HepG2 (cell line): Measurements from ENCODE around the gene ZBTB8OS. TPM values are rescaled to one million over a fixed set of nuclear protein-coding genes. Genes with fewer than 3 reads are reported as not detected.

Experiments
- CHCHD3 ChIP-seq: sonication (generic); formaldehyde crosslinking; IDR thresholded peaks from 2 replicates; pipeline ENCODE4 v1.8.0; 2022; ENCODE audit warnings: mild to moderate bottlenecking, missing genetic modification reagents, moderate library complexity
- CREB1 ChIP-seq, 2 experiments: fragments of 450-650 bp in 1 of 2; IDR thresholded peaks; 2 replicates each; pipeline ENCODE4 v1.6.1; 2016 to 2017; ENCODE audit warnings: control low read depth in 1 of 2, mild to moderate bottlenecking in 1 of 2, missing compliant biosample characterization in 1 of 2, missing genetic modification characterization in 1 of 2
- HES4 ChIP-seq: sonication (generic); formaldehyde crosslinking; IDR thresholded peaks from 2 replicates; pipeline ENCODE4 v1.9.0; 2021; ENCODE audit warnings: mild to moderate bottlenecking, missing genetic modification reagents, borderline replicate concordance
- LCORL ChIP-seq, 2 experiments: fragments of 450-650 bp in 1 of 2; sonication (generic) in 1 of 2; formaldehyde crosslinking in 1 of 2; IDR thresholded peaks; 2 replicates each; pipeline versions ENCODE4 v1.5.0 to v1.6.1; 2017 to 2020; ENCODE audit warnings: antibody characterized with exemption in 1 of 2, missing genetic modification reagents in 1 of 2
- MEF2D ChIP-seq: sonication (generic); formaldehyde crosslinking; IDR thresholded peaks from 2 replicates; pipeline ENCODE4 v1.5.1; 2020; ENCODE audit warnings: mild to moderate bottlenecking, missing genetic modification reagents
- PHF20 ChIP-seq: sonication (generic); formaldehyde crosslinking; IDR thresholded peaks from 2 replicates; pipeline ENCODE4 v1.5.0; 2020; ENCODE audit warnings: mild to moderate bottlenecking, missing genetic modification reagents
- PITX1 ChIP-seq: sonication (generic); formaldehyde crosslinking; IDR thresholded peaks from 2 replicates; pipeline ENCODE4 v1.5.1; 2020; ENCODE audit warnings: mild to moderate bottlenecking, missing genetic modification reagents
- RBM22 ChIP-seq: fragments of 200-400 bp; formaldehyde crosslinking; optimal IDR thresholded peaks from 2 replicates; pipeline ENCODE3; 2017; ENCODE audit warnings: mild to moderate bottlenecking, low read length, moderate library complexity
- SYNCRIP ChIP-seq: fragments of 200-400 bp; formaldehyde crosslinking; IDR thresholded peaks from 2 replicates; pipeline ENCODE4 v1.6.1; 2018; ENCODE audit warnings: mild to moderate bottlenecking, low read depth, low read length; ENCODE audit not compliant: insufficient read depth
- ZNF180 ChIP-seq: sonication (generic); formaldehyde crosslinking; IDR thresholded peaks from 2 replicates; pipeline ENCODE4 v1.4.0; 2020; ENCODE audit warnings: low read depth, missing genetic modification reagents, borderline replicate concordance
- ZNF235 ChIP-seq: sonication (generic); formaldehyde crosslinking; IDR thresholded peaks from 2 replicates; pipeline ENCODE4 v1.8.1; 2023; ENCODE audit warnings: mild to moderate bottlenecking, missing genetic modification reagents, borderline replicate concordance
- ZNF367 ChIP-seq: sonication (generic); formaldehyde crosslinking; IDR thresholded peaks from 2 replicates; pipeline ENCODE4 v1.4.0; 2020; ENCODE audit warnings: missing genetic modification reagents, borderline replicate concordance
- ZNF432 ChIP-seq: sonication (generic); formaldehyde crosslinking; IDR thresholded peaks from 2 replicates; pipeline ENCODE4 v1.5.0; 2020; ENCODE audit warnings: missing genetic modification reagents, mild to moderate bottlenecking, borderline replicate concordance
- ZNF556 ChIP-seq: sonication (generic); formaldehyde crosslinking; IDR thresholded peaks from 2 replicates; pipeline ENCODE4 v1.4.0; 2020; ENCODE audit warnings: mild to moderate bottlenecking, missing genetic modification reagents, borderline replicate concordance
- ZNF816 ChIP-seq: sonication (generic); formaldehyde crosslinking; IDR thresholded peaks from 2 replicates; pipeline ENCODE4 v1.8.0; 2022; ENCODE audit warnings: missing genetic modification reagents, mild to moderate bottlenecking, borderline replicate concordance
- polyA plus RNA-seq, 8 experiments: library from polyadenylated mRNA; depleted of rRNA in 3 of 8; stranded (reverse) in 7 of 8; unstranded in 1 of 8; fragments of >200 nt; fragmentation: Illumina TruSeq in 4 of 8; extraction: Trizol in 4 of 8; gene quantifications; 2 replicates each; pipeline versions ENCODE4 v1.2.1 to v1.2.3, GENCODE V29; 2011 to 2016; ENCODE audit warnings: low read depth in 4 of 8, missing spikeins in 1 of 8, mixed read lengths in 1 of 8; ENCODE audit not compliant: insufficient read depth in 1 of 8
- total RNA-seq, 5 experiments: library from RNA; depleted of rRNA; stranded (reverse); fragments of >200 nt; fragmentation: Illumina TruSeq; extraction: Trizol; gene quantifications; 2 replicates each; pipeline ENCODE4 v1.2.3, GENCODE V29; 2016; ENCODE audit warnings: low read depth in 1 of 5
- TF ChIP-seq, protein P1 (sequence below): sonication (generic); formaldehyde crosslinking; IDR thresholded peaks from 2 replicates; pipeline ENCODE4 v1.4.0; 2020; ENCODE audit warnings: missing genetic modification reagents
- TF ChIP-seq, protein P2 (sequence below): sonication (generic); formaldehyde crosslinking; conservative IDR thresholded peaks from 2 replicates; pipeline ENCODE4 v1.5.0; 2020; ENCODE audit warnings: missing genetic modification reagents
- TF ChIP-seq, protein P3 (sequence below): IDR thresholded peaks from 2 replicates; pipeline ENCODE4 v1.6.1; 2016; ENCODE audit warnings: low read depth
- TF ChIP-seq, protein P4 (sequence below): IDR thresholded peaks from 2 replicates; pipeline ENCODE4 v1.6.1; 2018; ENCODE audit warnings: missing genetic modification reagents
- TF ChIP-seq, protein P5 (sequence below): sonication (generic); formaldehyde crosslinking; IDR thresholded peaks from 2 replicates; pipeline ENCODE4 v1.8.1; 2023; ENCODE audit warnings: mild to moderate bottlenecking, missing genetic modification reagents
- TF ChIP-seq, protein P6 (sequence below): sonication (generic); IDR thresholded peaks from 2 replicates; pipeline ENCODE4 v1.6.1; 2016; ENCODE audit warnings: low read depth, borderline replicate concordance

Gene ZBTB8OS
- total and polyA plus RNA-seq, 2 of the 13 experiments (the other 11 are each of a cell fraction or from before 2014, with no cell fraction given): 57.7 to 84.8 TPM

DNA sequence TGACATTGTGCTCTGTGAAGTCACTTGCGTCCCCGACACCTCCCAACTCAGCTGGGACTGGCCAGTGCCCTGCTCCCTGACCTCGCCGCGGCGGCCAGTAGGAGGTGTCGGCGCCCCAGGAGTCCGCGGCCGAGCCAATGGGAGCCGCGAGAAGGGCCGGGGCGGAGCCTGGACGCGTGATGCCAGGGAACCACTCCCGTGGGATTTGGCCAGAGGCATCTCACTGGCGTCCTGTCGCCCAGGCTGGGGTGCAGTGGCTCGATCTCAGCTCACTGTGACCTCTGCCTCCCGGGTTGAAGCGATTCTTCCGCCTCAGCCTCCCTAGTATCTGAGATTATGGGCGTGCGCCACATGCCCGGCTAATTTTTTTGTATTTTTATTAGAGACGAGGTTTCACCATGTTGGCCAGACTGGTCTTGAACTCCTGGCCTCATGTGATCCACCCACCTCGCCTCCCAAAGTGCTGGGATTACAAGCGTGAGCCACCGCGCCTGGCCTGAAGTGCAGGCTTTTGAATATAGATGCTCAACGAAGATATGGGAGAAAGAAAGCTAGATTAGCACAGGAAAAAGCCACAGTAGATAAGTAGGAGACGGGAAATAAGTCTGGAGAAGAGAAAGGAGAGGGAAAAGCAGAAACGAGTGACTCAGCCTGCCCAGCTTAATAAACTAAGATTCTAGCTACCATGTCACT is 38.0 kb downstream of the ZBTB8OS start (continued):
- TF ChIP-seq, protein P1, sequence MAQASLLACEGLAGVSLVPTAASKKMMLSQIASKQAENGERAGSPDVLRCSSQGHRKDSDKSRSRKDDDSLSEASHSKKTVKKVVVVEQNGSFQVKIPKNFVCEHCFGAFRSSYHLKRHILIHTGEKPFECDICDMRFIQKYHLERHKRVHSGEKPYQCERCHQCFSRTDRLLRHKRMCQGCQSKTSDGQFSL (CRISPR knock-in tag): no peak
- TF ChIP-seq PITX1 (CRISPR knock-in tag): 0 out of 2 replicates have a peak, but pooled peaks have one; percentile 15
- TF ChIP-seq HES4 (CRISPR knock-in tag): peak; percentile 62; the same call in 1 of the 2 replicates
- TF ChIP-seq, protein P2, sequence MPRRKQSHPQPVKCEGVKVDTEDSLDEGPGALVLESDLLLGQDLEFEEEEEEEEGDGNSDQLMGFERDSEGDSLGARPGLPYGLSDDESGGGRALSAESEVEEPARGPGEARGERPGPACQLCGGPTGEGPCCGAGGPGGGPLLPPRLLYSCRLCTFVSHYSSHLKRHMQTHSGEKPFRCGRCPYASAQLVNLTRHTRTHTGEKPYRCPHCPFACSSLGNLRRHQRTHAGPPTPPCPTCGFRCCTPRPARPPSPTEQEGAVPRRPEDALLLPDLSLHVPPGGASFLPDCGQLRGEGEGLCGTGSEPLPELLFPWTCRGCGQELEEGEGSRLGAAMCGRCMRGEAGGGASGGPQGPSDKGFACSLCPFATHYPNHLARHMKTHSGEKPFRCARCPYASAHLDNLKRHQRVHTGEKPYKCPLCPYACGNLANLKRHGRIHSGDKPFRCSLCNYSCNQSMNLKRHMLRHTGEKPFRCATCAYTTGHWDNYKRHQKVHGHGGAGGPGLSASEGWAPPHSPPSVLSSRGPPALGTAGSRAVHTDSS: no peak
- peak; percentile 60 for TF ChIP-seq PHF20 (CRISPR knock-in tag)
- no peak for TF ChIP-seq SYNCRIP
- TF ChIP-seq ZNF556 (CRISPR knock-in tag): 0 out of 2 replicates have a peak, but pooled peaks have one; percentile 55
- TF ChIP-seq ZNF180: no peak
- TF ChIP-seq LCORL (IDR thresholded peaks at IDR 0.05): no peak
- TF ChIP-seq LCORL (CRISPR knock-in tag; IDR thresholded peaks at IDR 0.05): no peak
- TF ChIP-seq, protein P3, sequence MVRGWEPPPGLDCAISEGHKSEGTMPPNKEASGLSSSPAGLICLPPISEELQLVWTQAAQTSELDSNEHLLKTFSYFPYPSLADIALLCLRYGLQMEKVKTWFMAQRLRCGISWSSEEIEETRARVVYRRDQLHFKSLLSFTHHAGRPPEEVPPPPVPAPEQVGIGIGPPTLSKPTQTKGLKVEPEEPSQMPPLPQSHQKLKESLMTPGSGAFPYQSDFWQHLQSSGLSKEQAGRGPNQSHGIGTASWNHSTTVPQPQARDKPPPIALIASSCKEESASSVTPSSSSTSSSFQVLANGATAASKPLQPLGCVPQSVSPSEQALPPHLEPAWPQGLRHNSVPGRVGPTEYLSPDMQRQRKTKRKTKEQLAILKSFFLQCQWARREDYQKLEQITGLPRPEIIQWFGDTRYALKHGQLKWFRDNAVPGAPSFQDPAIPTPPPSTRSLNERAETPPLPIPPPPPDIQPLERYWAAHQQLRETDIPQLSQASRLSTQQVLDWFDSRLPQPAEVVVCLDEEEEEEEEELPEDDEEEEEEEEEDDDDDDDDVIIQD (CRISPR knock-in tag): peak; percentile 16; the same call in 1 of the 2 replicates
- peak; percentile 54; the same call in 1 of the 2 replicates for TF ChIP-seq CREB1 (IDR thresholded peaks at IDR 0.05)
- peak; percentile 77 for TF ChIP-seq CREB1 (CRISPR knock-in tag; IDR thresholded peaks at IDR 0.05)
- peak; percentile 43 for TF ChIP-seq RBM22
- TF ChIP-seq CHCHD3 (CRISPR knock-in tag): no peak
- TF ChIP-seq, protein P4, sequence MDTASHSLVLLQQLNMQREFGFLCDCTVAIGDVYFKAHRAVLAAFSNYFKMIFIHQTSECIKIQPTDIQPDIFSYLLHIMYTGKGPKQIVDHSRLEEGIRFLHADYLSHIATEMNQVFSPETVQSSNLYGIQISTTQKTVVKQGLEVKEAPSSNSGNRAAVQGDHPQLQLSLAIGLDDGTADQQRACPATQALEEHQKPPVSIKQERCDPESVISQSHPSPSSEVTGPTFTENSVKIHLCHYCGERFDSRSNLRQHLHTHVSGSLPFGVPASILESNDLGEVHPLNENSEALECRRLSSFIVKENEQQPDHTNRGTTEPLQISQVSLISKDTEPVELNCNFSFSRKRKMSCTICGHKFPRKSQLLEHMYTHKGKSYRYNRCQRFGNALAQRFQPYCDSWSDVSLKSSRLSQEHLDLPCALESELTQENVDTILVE (CRISPR knock-in tag): 0 out of 2 replicates have a peak, but pooled peaks have one; percentile 50
- 0 out of 2 replicates have a peak, but pooled peaks have one; percentile 32 for TF ChIP-seq ZNF816 (CRISPR knock-in tag)
- TF ChIP-seq, protein P5, sequence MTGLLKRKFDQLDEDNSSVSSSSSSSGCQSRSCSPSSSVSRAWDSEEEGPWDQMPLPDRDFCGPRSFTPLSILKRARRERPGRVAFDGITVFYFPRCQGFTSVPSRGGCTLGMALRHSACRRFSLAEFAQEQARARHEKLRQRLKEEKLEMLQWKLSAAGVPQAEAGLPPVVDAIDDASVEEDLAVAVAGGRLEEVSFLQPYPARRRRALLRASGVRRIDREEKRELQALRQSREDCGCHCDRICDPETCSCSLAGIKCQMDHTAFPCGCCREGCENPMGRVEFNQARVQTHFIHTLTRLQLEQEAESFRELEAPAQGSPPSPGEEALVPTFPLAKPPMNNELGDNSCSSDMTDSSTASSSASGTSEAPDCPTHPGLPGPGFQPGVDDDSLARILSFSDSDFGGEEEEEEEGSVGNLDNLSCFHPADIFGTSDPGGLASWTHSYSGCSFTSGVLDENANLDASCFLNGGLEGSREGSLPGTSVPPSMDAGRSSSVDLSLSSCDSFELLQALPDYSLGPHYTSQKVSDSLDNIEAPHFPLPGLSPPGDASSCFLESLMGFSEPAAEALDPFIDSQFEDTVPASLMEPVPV (CRISPR knock-in tag): no peak; the same call in 1 of the 2 replicates
- 0 out of 2 replicates have a peak, but pooled peaks have one; percentile 57 for TF ChIP-seq ZNF367 (CRISPR knock-in tag)
- no peak for TF ChIP-seq ZNF235 (CRISPR knock-in tag)
- 0 out of 2 replicates have a peak, but pooled peaks have one; percentile 44 for TF ChIP-seq MEF2D
- TF ChIP-seq, protein P6, sequence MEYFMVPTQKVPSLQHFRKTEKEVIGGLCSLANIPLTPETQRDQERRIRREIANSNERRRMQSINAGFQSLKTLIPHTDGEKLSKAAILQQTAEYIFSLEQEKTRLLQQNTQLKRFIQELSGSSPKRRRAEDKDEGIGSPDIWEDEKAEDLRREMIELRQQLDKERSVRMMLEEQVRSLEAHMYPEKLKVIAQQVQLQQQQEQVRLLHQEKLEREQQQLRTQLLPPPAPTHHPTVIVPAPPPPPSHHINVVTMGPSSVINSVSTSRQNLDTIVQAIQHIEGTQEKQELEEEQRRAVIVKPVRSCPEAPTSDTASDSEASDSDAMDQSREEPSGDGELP: peak; percentile 88; the same call in 1 of the 2 replicates
- no peak for TF ChIP-seq ZNF432 (CRISPR knock-in tag)
